HepG2 (cell line): ENCODE results near the gene VASN. TPM values are rescaled to one million over a fixed set of nuclear protein-coding genes. Genes with fewer than 3 reads are reported as not detected.

ENCODE experiments used
- MTA1 ChIP-seq: sonication (generic); formaldehyde crosslinking; IDR thresholded peaks from 2 replicates; pipeline ENCODE4 v1.4.0; 2020; ENCODE audit warnings: missing genetic modification reagents, mild to moderate bottlenecking, borderline replicate concordance
- NR2C2 ChIP-seq: sonication (generic); formaldehyde crosslinking; IDR thresholded peaks from 2 replicates; pipeline ENCODE4 v1.4.0; 2020; ENCODE audit warnings: missing genetic modification reagents, mild to moderate bottlenecking, moderate library complexity, borderline replicate concordance
- TARDBP ChIP-seq: sonication (generic); formaldehyde crosslinking; IDR thresholded peaks from 2 replicates; pipeline ENCODE4 v1.8.0; 2022; ENCODE audit warnings: mild to moderate bottlenecking, missing genetic modification reagents
- ZNF142 ChIP-seq: sonication (generic); formaldehyde crosslinking; IDR thresholded peaks from 2 replicates; pipeline ENCODE4 v1.4.0; 2020; ENCODE audit warnings: missing genetic modification reagents
- ZNF292 ChIP-seq: sonication (generic); formaldehyde crosslinking; IDR thresholded peaks from 2 replicates; pipeline ENCODE4 v1.8.1; 2022; ENCODE audit warnings: mild to moderate bottlenecking, low read depth, missing genetic modification reagents, borderline replicate concordance
- polyA plus RNA-seq, 8 experiments: library from polyadenylated mRNA; depleted of rRNA in 3 of 8; stranded (reverse) in 7 of 8; unstranded in 1 of 8; fragments of >200 nt; fragmentation: Illumina TruSeq in 4 of 8; extraction: Trizol in 4 of 8; gene quantifications; 2 replicates each; pipeline versions ENCODE4 v1.2.1 to v1.2.3, GENCODE V29; 2011 to 2016; ENCODE audit warnings: low read depth in 4 of 8, missing spikeins in 1 of 8, mixed read lengths in 1 of 8; ENCODE audit not compliant: insufficient read depth in 1 of 8
- total RNA-seq, 5 experiments: library from RNA; depleted of rRNA; stranded (reverse); fragments of >200 nt; fragmentation: Illumina TruSeq; extraction: Trizol; gene quantifications; 2 replicates each; pipeline ENCODE4 v1.2.3, GENCODE V29; 2016; ENCODE audit warnings: low read depth in 1 of 5

VASN gene
- total and polyA plus RNA-seq, 2 of the 13 experiments (the other 11 are each of a cell fraction or from before 2014, with no cell fraction given) = 8.4 to 18.2 TPM

DNA sequence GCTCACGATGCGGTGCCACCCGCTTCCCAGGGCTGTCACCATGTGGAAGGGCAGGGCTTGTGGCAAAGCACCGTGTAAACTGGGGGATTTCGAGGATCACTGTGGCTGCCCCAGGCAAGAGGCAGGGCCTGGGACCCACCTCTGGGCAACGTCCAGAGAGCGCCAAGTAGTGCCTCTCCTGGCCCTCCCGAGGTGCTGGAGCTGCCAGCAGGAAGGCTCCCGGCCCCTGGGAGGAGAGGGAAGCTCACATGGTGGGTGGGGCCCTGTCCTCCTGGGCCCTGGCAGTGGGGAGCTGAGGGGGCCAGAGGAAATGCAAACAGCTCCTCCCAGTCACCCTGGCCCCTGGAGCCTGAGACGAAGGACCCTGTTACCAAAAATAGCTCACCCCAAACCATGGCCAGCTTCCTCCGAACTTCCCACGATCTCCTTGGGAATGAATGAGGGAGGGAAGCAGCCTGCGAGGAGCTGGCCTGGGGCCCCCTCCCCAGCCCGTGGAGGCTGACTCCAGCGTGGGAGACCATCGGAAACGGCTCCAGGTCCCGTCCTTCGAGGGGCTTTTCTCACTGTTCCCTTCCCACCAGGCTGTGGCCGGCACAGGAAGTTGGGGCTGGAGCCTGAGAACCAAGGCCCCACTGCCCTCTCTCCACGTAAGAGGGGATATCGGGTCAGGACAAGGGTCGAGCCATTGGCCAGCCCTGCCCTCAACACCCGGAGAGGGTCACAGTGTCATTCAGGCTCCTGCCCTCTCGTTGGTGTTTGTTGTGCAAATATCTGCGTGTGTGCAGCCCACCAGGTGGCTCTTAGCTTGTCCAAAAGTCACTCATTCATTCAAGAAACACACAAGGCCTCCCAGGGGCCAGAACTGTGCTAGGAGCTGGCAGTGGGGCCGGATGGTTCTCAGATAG, 17.7 kb downstream of the VASN start (continued):
- TF ChIP-seq MTA1 (CRISPR knock-in tag) (0 out of 2 replicates have a peak, but pooled peaks have one; percentile 21), NR2C2 (CRISPR knock-in tag) (peak; percentile 42; the same call in 1 of the 2 replicates), ZNF142 (CRISPR knock-in tag) (no peak), TARDBP (CRISPR knock-in tag) (0 out of 2 replicates have a peak, but pooled peaks have one; percentile 40), ZNF292 (CRISPR knock-in tag) (peak; percentile 48; the same call in 1 of the 2 replicates)
